ENCODE data around the gene EFL1.

The EFL1 gene

GRCh38 chr15:82128401-82129148 is 134.0 kb downstream of the EFL1 start:
- Histone ChIP-seq H3K27ac (ENCODE audit: low read depth, low read length) (no peak overlapping the region), H3K9me3 (ENCODE audit: control insufficient read depth in 1 of 2, low read length in 2 of 2) (no peaks in the 10 kb centered on the region), H3K36me3 (ENCODE audit: control insufficient read depth in 1 of 2, insufficient read depth in 2 of 2, low read length in 2 of 2) (peaks cover 0 to 38% of the 10 kb centered on the region in 2 donors), H3K4me3 (ENCODE audit: low read depth in 1 of 2, low read length in 2 of 2) (no peak overlapping the region), H3K4me1 (ENCODE audit: control insufficient read depth in 1 of 2, insufficient read depth in 2 of 2, low read length in 2 of 2) (no peaks in the 10 kb centered on the region), H3K27me3 (ENCODE audit: control insufficient read depth in 1 of 2, insufficient read depth in 2 of 2, low read length in 2 of 2) (no peaks in the 10 kb centered on the region), H3K9ac (ENCODE audit: low read depth in 1 of 2, low read length in 2 of 2) (no peak overlapping the region)

- Histone ChIP-seq H3K4me1 (ENCODE audit: control insufficient read depth in 1 of 2, insufficient read depth in 2 of 2, low read length in 2 of 2) (no peaks in the 10 kb centered on the region), H3K9me3 (ENCODE audit: control insufficient read depth in 1 of 2, low read length in 2 of 2) (no peaks in the 10 kb centered on the region), H3K9ac (ENCODE audit: low read depth in 1 of 2, low read length in 2 of 2) (no peak overlapping the region), H3K36me3 (ENCODE audit: control insufficient read depth in 1 of 2, insufficient read depth in 2 of 2, low read length in 2 of 2) (peaks cover 0 to 31% of the 10 kb centered on the region in 2 donors), H3K27ac (ENCODE audit: low read depth, low read length) (no peak overlapping the region), H3K27me3 (ENCODE audit: control insufficient read depth in 1 of 2, insufficient read depth in 2 of 2, low read length in 2 of 2) (no peaks in the 10 kb centered on the region), H3K4me3 (ENCODE audit: low read depth in 1 of 2, low read length in 2 of 2) (no peak overlapping the region)
Observed at GRCh38 chr15:82127581-82127980, 135.0 kb downstream of the EFL1 start.

GRCh38 chr15:82126346-82126745 is 136.2 kb downstream of the EFL1 start:
- no peak overlapping the region for H3K27ac ChIP-seq (ENCODE audit: low read depth, low read length)

GRCh38 chr15:82124331-82125263 is 137.9 kb downstream of the EFL1 start:
- H3K27me3 ChIP-seq (ENCODE audit: control insufficient read depth in 1 of 2, insufficient read depth in 2 of 2, low read length in 2 of 2), result no peaks in the 10 kb centered on the region
- H3K9ac ChIP-seq (ENCODE audit: low read depth in 1 of 2, low read length in 2 of 2), result no peak overlapping the region
- H3K4me3 ChIP-seq (ENCODE audit: low read depth in 1 of 2, low read length in 2 of 2), result no peak overlapping the region
- H3K36me3 ChIP-seq (ENCODE audit: control insufficient read depth in 1 of 2, insufficient read depth in 2 of 2, low read length in 2 of 2), result peaks cover 0 to 21% of the 10 kb centered on the region in 2 donors
- H3K27ac ChIP-seq (ENCODE audit: low read depth, low read length), result no peak overlapping the region
- H3K9me3 ChIP-seq (ENCODE audit: control insufficient read depth in 1 of 2, low read length in 2 of 2), result no peaks in the 10 kb centered on the region
- H3K4me1 ChIP-seq (ENCODE audit: control insufficient read depth in 1 of 2, insufficient read depth in 2 of 2, low read length in 2 of 2), result no peaks in the 10 kb centered on the region

More at GRCh38 chr15:82126346-82126745, 136.2 kb downstream of the EFL1 start:
- H3K9me3 ChIP-seq (ENCODE audit: control insufficient read depth in 1 of 2, low read length in 2 of 2), result no peaks in the 10 kb centered on the region
- no peaks in the 10 kb centered on the region for H3K27me3 ChIP-seq (ENCODE audit: control insufficient read depth in 1 of 2, insufficient read depth in 2 of 2, low read length in 2 of 2)
- peaks cover 0 to 27% of the 10 kb centered on the region in 2 donors for H3K36me3 ChIP-seq (ENCODE audit: control insufficient read depth in 1 of 2, insufficient read depth in 2 of 2, low read length in 2 of 2)
- no peak overlapping the region for H3K9ac ChIP-seq (ENCODE audit: low read depth in 1 of 2, low read length in 2 of 2)
- no peaks in the 10 kb centered on the region for H3K4me1 ChIP-seq (ENCODE audit: control insufficient read depth in 1 of 2, insufficient read depth in 2 of 2, low read length in 2 of 2)
- H3K4me3 ChIP-seq (ENCODE audit: low read depth in 1 of 2, low read length in 2 of 2), result no peak overlapping the region

- H3K27me3 ChIP-seq (ENCODE audit: control insufficient read depth in 1 of 2, insufficient read depth in 2 of 2, low read length in 2 of 2), result no peaks in the 10 kb centered on the region
- no peak overlapping the region for H3K27ac ChIP-seq (ENCODE audit: low read depth, low read length)
- peaks cover 0 to 12% of the 10 kb centered on the region in 2 donors for H3K36me3 ChIP-seq (ENCODE audit: control insufficient read depth in 1 of 2, insufficient read depth in 2 of 2, low read length in 2 of 2)
- H3K4me3 ChIP-seq (ENCODE audit: low read depth in 1 of 2, low read length in 2 of 2), result no peak overlapping the region
- H3K9ac ChIP-seq (ENCODE audit: low read depth in 1 of 2, low read length in 2 of 2), result no peak overlapping the region
- no peaks in the 10 kb centered on the region for H3K9me3 ChIP-seq (ENCODE audit: control insufficient read depth in 1 of 2, low read length in 2 of 2)
- H3K4me1 ChIP-seq (ENCODE audit: control insufficient read depth in 1 of 2, insufficient read depth in 2 of 2, low read length in 2 of 2), result no peaks in the 10 kb centered on the region
Observed at GRCh38 chr15:82122746-82123400, 139.7 kb downstream of the EFL1 start.

- no peaks in the 10 kb centered on the region for H3K9me3 ChIP-seq (ENCODE audit: control insufficient read depth in 1 of 2, low read length in 2 of 2)
- H3K36me3 ChIP-seq (ENCODE audit: control insufficient read depth in 1 of 2, insufficient read depth in 2 of 2, low read length in 2 of 2), result no peaks in the 10 kb centered on the region
- no peak overlapping the region for H3K4me3 ChIP-seq (ENCODE audit: low read depth in 1 of 2, low read length in 2 of 2)
- no peaks in the 10 kb centered on the region for H3K4me1 ChIP-seq (ENCODE audit: control insufficient read depth in 1 of 2, insufficient read depth in 2 of 2, low read length in 2 of 2)
- H3K9ac ChIP-seq (ENCODE audit: low read depth in 1 of 2, low read length in 2 of 2), result no peak overlapping the region
- no peak overlapping the region for H3K27ac ChIP-seq (ENCODE audit: low read depth, low read length)
- no peaks in the 10 kb centered on the region for H3K27me3 ChIP-seq (ENCODE audit: control insufficient read depth in 1 of 2, insufficient read depth in 2 of 2, low read length in 2 of 2)
Observed at GRCh38 chr15:82118040-82118439, 144.5 kb downstream of the EFL1 start.

GRCh38 chr15:82117296-82117695 is 145.2 kb downstream of the EFL1 start:
- H3K9ac ChIP-seq (ENCODE audit: low read depth in 1 of 2, low read length in 2 of 2), result no peak overlapping the region
- H3K27ac ChIP-seq (ENCODE audit: low read depth, low read length), result no peak overlapping the region
- H3K27me3 ChIP-seq (ENCODE audit: control insufficient read depth in 1 of 2, insufficient read depth in 2 of 2, low read length in 2 of 2), result no peaks in the 10 kb centered on the region
- H3K4me1 ChIP-seq (ENCODE audit: control insufficient read depth in 1 of 2, insufficient read depth in 2 of 2, low read length in 2 of 2), result no peaks in the 10 kb centered on the region
- H3K4me3 ChIP-seq (ENCODE audit: low read depth in 1 of 2, low read length in 2 of 2), result no peak overlapping the region
- H3K9me3 ChIP-seq (ENCODE audit: control insufficient read depth in 1 of 2, low read length in 2 of 2), result no peaks in the 10 kb centered on the region
- no peaks in the 10 kb centered on the region for H3K36me3 ChIP-seq (ENCODE audit: control insufficient read depth in 1 of 2, insufficient read depth in 2 of 2, low read length in 2 of 2)

- Histone ChIP-seq H3K9me3 (ENCODE audit: control insufficient read depth in 1 of 2, low read length in 2 of 2) (no peaks in the 10 kb centered on the region), H3K27me3 (ENCODE audit: control insufficient read depth in 1 of 2, insufficient read depth in 2 of 2, low read length in 2 of 2) (no peaks in the 10 kb centered on the region), H3K9ac (ENCODE audit: low read depth in 1 of 2, low read length in 2 of 2) (no peak overlapping the region), H3K4me3 (ENCODE audit: low read depth in 1 of 2, low read length in 2 of 2) (no peak overlapping the region), H3K36me3 (ENCODE audit: control insufficient read depth in 1 of 2, insufficient read depth in 2 of 2, low read length in 2 of 2) (no peaks in the 10 kb centered on the region), H3K27ac (ENCODE audit: low read depth, low read length) (no peak overlapping the region), H3K4me1 (ENCODE audit: control insufficient read depth in 1 of 2, insufficient read depth in 2 of 2, low read length in 2 of 2) (no peaks in the 10 kb centered on the region)
Observed at GRCh38 chr15:82114660-82115059, 147.9 kb downstream of the EFL1 start.

- H3K36me3 ChIP-seq (ENCODE audit: control insufficient read depth in 1 of 2, insufficient read depth in 2 of 2, low read length in 2 of 2), result no peaks in the 10 kb centered on the region
- H3K4me1 ChIP-seq (ENCODE audit: control insufficient read depth in 1 of 2, insufficient read depth in 2 of 2, low read length in 2 of 2), result no peaks in the 10 kb centered on the region
- no peaks in the 10 kb centered on the region for H3K27me3 ChIP-seq (ENCODE audit: control insufficient read depth in 1 of 2, insufficient read depth in 2 of 2, low read length in 2 of 2)
- no peaks in the 10 kb centered on the region for H3K9me3 ChIP-seq (ENCODE audit: control insufficient read depth in 1 of 2, low read length in 2 of 2)
- no peak overlapping the region for H3K27ac ChIP-seq (ENCODE audit: low read depth, low read length)
- H3K4me3 ChIP-seq (ENCODE audit: low read depth in 1 of 2, low read length in 2 of 2), result no peak overlapping the region
- no peak overlapping the region for H3K9ac ChIP-seq (ENCODE audit: low read depth in 1 of 2, low read length in 2 of 2)
Observed at GRCh38 chr15:82113106-82113715, 149.3 kb downstream of the EFL1 start.

Measured in duodenal mucosa (tissue), 2 donors.